Head of caudate nucleus (tissue), 42 donors: ENCODE data around the gene MICOS13.
A peak's percentile ranks its signal among the peaks of the same experiment; 100 is the strongest.
"Not testable (repeated sequence)": the region's sequence is repeated elsewhere in the genome, so short reads cannot be mapped to it uniquely, and the experiment has no call there.

Source experiments
- DNase-seq, 42 donors: peaks; one replicate each; pipeline versions ENCODE4 v3.0.0 to v3.0.0-alpha.2; 2020 to 2021; ENCODE audit warnings: mixed read lengths in 7 of 42
- intact Hi-C: fragments of 100-400 bp; cut with DNase I; formaldehyde crosslinking; loops from one replicate; pipeline ENCODE4 v1.15.0; 2022

MICOS13 gene

DNA sequence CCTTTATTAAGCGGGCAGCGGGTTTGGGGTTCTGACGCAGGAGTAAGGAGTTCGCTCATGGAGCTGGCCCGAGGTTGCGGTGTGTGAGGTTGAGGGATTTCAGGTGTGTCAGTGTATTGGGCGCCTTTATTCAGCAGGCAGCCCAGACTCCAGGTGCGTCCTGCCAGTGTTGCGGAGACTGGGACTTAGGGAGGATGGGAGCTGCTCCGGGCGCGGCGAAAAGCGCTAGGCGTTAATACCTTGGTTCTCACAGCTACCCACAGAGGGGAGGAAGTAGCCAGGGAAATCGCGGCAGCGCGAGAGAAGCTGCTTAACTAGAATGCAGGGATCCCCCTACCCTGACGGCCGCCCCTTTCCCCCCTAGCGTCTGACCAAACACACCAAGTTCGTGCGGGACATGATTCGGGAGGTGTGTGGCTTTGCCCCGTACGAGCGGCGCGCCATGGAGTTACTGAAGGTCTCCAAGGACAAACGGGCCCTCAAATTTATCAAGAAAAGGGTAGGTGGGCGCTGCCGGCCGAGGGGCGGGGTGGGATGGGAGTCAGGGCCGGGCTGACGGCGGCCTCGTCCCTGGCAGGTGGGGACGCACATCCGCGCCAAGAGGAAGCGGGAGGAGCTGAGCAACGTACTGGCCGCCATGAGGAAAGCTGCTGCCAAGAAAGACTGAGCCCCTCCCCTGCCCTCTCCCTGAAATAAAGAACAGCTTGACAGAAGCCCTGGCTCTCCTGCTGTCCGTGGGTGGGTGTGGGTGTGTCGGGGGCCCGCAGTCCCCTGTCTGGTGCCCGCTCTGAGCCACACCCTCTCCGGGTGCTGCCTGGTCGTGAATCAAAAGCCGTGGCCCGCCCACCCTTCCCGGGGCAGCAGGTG lies 10.9 kb upstream of the MICOS13 start:
- intact Hi-C loops, result no loop called here
- DNase-seq, result peak in 27 of 42 donors; percentile 15 to 72 (median 35)

- DNase-seq, result peak; percentile 91 to 99 (median 96)
- intact Hi-C loops, result no loop called here
These were observed 10.0 kb upstream of the MICOS13 start, which contains the start of gene RPL36 for GRCh38 chr19:5690125-5690954. RPL36 (plus strand) TSS chr19:5690295; CDS start chr19:5690508, 213 bp downstream.

- DNase-seq, intact Hi-C loops: not testable (repeated sequence)
These were observed 8.1 kb upstream of the MICOS13 start for GRCh38 chr19:5688262-5688881.

DNA sequence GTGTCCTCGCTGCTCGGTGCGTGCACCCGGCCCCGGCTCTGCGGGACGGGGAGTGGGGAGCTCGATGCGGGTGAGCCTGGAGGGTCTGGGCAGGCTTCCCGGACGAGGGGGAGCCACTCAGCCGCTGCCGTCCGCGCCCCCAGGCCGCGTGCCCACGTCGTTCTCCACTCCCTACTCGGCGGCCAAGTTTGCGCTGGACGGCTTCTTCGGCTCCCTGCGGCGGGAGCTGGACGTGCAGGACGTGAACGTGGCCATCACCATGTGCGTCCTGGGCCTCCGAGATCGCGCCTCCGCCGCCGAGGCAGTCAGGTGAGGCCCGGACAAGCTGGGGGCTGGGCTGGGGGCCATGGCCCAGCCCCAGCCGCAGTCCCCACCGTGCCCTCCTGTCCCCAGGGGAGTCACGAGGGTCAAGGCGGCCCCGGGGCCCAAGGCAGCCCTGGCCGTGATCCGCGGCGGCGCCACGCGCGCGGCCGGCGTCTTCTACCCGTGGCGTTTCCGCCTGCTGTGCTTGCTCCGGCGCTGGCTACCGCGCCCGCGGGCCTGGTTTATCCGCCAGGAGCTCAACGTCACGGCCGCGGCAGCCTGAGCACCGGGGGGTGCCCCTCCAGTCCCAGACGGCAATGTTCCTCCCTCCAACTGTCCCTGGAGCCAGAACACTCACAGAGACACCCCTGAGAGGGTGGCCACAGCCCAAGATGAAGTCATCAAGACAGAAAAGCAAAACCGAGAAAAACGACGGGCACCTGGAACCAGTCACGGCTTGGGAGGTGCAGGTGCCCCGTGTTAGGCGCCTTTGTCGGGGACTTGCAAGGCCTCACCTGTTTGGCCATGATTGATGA lies 7.3 kb upstream of the MICOS13 start:
- intact Hi-C loops, result no loop called here
- DNase-seq, result no peak

DNA sequence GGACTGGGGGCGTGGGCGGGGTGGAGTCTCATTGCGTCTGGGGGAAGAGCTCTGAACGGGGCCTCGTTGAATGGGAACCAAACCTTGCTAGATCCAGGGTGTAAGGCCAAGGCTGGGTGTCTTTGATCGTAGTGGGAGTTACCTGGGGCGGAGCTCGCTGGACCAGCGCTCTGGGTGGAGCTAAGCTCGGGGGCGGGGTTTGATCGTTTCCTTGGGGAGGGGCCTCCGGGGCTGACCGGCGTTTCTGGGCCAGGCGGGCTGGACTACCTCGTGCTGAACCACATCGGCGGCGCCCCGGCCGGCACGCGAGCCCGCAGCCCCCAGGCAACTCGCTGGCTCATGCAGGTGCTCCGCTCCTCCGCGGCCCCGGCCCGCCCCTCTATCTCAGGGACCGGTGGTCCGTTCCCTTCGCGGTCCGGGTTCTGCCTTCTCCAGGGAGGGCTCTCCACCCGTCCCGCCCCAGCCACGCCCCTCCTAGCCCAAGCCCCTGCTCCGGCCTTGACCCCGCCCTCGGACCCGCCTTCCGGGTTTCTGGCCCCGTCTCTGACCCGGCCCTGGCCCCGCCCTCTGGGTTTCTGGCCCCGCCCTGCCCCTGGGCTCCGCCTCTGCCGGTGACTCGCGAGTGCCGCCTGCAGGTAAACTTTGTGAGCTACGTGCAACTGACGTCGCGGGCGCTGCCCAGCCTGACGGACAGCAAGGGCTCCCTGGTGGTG lies 6.5 kb upstream of the MICOS13 start:
- intact Hi-C loops, result no loop called here

GRCh38 chr19:5686326-5686646 lies 6.0 kb upstream of the MICOS13 start:
- DNase-seq, result peak in 1 of 42 donors; percentile 44
- intact Hi-C loops, result no loop called here

More for the DNA sequence above, 6.5 kb upstream of the MICOS13 start:
- DNase-seq, result peak; percentile 82 to 96 (median 92)

- intact Hi-C loops, result loop anchor here (5.0 kb wide), 1 partner anchor 63 kb away; the partner anchor contains the start of genes SAFB and SAFB2
- DNase-seq, result no peak
These were observed 4.5 kb upstream of the MICOS13 start for GRCh38 chr19:5684694-5685430.

- intact Hi-C loops, result loop anchor here (5.0 kb wide), 1 partner anchor 61 kb away; the partner anchor contains the start of genes SAFB and SAFB2
- no peak for DNase-seq
These were observed 3.0 kb upstream of the MICOS13 start for GRCh38 chr19:5683177-5683886.

DNA sequence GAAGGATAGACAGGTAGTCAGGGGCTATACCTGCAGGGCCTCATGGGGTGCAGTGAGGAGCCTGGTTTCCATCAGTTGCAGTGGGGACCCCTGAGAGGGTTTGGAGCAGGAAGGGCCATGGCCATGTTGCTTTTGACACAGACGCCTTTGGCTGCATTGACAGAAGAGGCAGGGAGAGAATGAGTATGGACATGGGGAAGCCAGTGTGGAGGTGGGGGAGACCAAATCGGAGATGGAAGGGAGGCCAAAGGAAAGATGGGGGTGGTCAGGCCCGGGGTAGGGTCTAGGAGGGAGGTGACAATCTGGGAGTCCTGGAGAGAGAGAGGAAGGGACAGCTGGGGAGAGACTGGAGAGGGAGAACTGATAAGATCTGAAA lies 1.8 kb upstream of the MICOS13 start:
- intact Hi-C loops, result loop anchor here (5.0 kb wide), 1 partner anchor 60 kb away; the partner anchor contains the start of genes SAFB and SAFB2
- no peak for DNase-seq

DNA sequence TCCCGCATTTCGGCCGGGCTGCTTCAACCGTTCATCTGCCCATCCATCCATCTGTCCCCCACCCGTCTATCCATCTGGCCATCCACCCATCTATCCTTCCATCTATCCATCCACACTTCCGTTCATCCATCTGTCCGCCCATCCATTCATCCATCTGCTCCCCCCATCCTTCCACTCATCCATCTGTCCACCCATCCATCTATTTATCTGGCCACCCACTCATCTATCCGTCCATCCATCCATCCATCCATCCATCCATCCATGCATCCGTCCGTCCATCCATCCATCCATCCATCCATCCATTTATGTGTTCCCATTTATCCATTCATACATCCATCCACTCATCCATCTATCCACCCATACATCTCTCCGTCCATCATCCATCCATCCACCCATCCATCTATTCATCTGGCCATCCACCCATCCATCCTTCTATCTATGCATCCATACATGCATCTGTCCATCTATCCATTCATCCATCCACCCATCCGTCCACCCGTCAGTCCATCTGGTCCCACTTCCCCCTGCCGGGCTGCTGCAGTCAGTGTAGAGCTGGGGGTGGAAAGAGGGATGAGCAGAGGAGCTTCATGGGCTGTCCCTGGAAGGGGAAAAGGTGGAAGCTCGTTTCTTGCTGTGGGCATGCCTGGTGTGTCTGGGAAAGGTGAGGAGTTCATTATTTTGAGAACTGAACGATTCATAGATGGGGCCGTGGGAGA lies 1.2 kb upstream of the MICOS13 start:
- intact Hi-C loops, result loop anchor here (2.0 to 5.0 kb wide), 2 partner anchors 39 to 59 kb away; partner anchors contain the start of genes CATSPERD, LONP1, SAFB and SAFB2
- no peak for DNase-seq

DNA sequence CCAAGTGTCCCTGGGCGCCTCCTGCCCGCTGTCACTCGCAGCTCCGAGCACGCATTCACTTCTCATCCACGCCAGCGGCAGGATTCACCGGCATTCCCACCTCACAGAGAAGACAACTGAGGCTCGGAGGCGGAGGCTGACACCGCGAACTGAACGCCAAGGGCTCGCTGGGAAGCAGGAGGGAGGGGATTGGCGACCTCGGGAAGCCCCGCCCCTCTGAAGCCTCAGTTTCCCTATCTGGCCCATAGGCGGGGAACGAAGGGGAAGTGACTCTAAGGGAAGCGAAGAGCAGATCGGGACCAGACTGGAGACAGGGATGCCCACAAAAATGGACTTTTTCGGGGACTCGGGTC lies 256 bp downstream of the MICOS13 start:
- intact Hi-C loops, result loop anchor here (2.0 to 5.0 kb wide), 2 partner anchors 41 to 58 kb away; partner anchors contain the start of genes CATSPERD, LONP1, SAFB and SAFB2
- peak in 19 of 42 donors; percentile 34 to 80 (median 63) for DNase-seq

DNA sequence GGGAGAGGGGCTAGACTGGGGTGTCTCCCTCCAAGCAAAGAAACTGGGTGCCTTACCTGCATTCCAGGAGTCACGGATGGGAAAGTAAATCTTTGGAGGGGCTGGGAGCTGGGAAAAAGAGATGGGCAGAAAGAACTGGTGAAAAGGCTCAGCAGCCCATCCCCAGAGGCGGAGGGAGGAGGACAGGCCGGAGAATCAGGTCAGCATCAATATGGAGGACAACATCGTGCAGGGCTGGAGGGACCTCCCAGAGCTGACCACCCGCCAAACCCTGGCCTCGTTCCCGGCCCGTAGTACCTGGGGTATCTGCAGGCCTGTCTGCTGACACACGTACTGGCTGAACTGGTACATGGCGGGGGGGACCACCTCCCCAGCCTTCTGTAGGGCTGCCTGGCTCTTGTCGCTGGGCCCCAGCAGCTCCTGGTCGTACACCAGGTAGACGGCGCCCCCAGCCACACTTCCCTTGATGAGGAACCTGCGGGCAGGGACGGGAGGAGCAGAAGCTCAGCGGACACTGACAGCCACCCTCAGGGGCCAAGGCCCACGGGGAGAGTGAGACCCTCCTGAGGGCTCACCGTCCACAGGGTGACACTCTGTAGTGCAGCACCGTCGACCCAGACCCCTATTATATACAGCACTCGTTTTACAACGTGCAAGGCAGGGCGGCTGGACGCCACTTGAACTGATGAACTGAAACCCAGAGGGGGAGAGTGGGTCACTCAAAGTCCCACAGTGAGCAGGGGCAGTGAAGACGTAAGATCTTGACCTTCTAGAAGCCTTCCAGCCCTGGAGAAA lies 830 bp downstream of the MICOS13 start:
- DNase-seq, result no peak
- intact Hi-C loops, result loop anchor here (2.0 to 5.0 kb wide), 2 partner anchors 41 to 57 kb away; partner anchors contain the start of genes CATSPERD, LONP1, SAFB and SAFB2

GRCh38 chr19:5678071-5678718 lies 2.1 kb downstream of the MICOS13 start:
- intact Hi-C loops, result no loop called here
- no peak for DNase-seq

DNA sequence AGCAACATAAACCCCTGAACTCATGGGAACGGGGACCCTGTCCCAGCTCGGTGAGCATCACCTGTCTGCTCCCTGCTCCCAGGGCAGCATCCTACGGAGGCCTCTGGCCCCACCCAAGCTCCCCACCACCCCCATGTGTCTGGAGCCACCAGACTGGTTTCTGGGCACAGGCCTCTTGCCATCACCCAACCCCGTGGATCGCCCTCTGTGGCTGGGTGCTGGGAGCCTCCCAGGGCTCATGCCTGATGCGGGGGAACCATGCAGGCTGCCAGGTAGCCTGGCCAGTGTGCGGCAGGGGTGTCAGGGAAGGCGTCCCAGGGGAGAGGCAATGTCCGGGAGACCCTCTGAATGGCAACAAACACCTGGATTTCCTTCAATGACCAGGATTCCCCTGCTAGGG lies 2.7 kb downstream of the MICOS13 start:
- intact Hi-C loops, result no loop called here
- DNase-seq, result no peak
